NCI-H2227 (cell line): ENCODE data around the gene BIN1.

Experiments
- DNase-seq: peaks from one replicate; lab custom pipeline; 2025; ENCODE audit not compliant: unreplicated experiment; lab: John Stamatoyannopoulos, UW

The BIN1 gene

DNA sequence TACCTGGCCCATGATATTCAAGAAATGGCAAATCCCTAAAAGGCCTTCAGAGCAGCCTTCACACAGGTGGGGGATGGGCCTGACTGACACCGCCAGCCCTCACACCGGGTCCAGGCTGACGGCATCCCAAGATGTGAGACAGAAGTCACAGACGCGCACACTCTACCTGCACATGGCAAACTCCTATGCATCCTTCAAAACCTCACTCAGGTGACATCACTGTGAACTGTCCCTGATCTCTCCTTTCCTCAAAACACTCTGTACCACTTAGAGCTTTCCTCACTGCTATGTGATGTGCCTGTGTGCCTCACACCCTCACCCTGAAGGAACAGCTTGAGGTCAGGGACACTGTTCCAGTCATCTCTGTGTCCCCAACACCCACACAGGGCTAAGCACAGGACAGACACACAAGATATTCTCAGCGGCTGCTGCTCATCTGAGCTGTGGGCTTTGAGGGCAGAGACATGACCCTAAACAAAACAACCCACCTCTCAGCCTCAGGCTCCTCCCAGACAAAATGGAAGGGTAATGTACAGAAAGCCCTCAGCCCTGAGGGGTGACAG is 27.5 kb downstream of the BIN1 start:
- no peak for DNase-seq

DNA sequence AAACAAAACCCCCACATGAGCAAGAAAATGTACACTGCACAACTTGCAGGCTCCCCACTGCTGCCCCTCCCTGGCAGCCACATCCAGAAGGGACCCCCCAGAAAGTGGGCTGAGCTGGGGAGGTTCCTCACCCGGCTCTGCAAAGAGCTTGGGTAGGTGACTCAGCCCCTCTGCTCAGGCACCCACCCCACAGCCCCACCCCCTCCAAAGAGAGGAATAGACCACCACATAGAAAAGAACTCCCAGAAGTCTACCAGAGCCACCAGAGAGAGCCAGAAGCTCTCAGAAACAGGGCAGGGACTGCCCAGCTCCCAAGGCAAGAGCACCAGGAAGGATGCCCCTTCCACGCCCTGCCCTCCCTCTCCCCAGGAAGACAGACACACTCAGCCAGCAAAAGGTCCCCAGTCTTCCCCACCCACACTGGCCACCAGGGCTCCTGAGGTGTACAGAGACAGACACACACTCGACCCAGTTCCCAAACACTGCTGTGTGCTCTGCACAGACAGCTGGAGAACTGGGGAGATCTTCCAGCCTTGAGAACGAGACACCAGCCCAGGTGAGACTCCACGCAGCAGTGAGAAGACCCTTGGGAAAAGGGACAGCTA is 28.2 kb downstream of the BIN1 start:
- no peak for DNase-seq

DNA sequence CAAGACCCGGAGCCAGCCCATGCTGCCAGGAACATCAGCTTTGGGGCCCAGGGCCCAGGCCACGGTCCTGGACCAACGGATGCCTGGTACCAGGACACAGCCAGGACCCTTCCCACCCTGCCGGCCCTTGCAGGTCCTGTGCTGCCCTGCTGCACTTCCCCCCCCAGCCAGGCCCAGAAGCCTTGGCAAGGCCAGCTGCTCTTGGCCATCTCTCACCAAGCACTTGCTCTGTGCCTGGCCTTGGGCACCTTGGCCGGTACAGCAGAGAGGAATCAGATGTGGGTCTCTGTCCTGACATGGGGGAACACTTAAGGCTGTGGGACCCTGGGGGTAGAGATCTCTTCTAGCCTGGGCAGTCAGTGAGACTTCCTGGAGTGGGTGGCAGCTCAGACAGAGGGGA is 28.9 kb downstream of the BIN1 start:
- no peak for DNase-seq

DNA sequence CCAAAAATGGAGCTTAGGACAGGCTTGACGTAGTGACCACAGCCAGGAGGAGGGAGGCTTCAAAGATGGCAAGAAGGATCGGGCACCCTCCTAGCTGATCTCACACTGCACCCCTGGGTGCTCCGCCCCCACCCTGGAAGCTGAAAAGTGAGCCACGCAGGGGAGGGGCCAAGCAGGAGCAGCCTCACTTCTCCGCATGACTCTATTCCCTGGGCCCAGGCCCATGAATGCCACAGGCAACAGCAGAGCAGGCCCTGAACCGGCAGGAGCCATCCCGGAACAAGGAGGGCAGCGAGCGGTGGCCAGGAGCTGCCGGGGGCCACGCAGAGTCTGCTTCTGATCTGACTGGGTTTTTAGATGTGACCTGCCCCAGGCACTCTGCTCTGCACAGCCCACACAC is 30.0 kb downstream of the BIN1 start:
- no peak for DNase-seq

DNA sequence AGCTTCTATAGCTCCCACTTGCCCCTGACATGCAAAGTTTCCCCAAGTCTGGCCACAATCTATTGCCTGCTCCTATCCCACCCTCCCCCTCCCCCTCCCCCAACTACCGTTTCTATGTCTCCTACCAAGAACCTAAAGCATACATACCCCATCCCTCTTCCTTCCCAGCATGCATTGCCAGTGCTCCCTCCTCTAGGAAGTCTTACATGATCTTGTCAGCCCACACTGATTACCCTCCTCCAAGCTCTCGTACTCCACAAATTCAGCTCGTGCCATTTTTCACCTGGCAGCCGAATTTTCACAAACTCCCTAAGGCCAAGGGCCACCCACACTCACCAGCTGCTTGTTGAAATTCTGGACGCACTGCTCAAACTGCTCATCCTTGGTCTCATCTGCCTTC is 30.7 kb downstream of the BIN1 start:
- no peak for DNase-seq

DNA sequence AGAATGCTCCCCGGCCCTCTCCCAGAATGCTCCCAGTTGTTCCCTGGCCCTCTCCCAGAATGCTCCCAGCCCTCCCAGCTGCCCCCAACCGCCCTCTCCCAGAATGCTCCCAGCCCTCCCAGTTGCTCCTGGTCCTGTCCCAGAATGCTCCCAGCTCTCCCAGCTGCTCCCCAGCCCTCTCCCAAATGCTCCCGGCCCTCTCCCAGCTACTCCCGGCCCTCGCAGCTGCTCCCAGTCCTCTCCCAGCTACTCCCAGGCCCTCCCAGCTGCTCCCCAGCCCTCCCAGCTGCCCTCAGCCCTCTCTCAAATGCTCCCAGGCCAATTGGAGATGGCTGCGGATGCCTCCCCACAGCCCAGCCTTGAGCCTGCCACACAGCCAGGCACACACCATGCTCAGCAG is 31.1 kb downstream of the BIN1 start:
- DNase-seq, result no peak

DNA sequence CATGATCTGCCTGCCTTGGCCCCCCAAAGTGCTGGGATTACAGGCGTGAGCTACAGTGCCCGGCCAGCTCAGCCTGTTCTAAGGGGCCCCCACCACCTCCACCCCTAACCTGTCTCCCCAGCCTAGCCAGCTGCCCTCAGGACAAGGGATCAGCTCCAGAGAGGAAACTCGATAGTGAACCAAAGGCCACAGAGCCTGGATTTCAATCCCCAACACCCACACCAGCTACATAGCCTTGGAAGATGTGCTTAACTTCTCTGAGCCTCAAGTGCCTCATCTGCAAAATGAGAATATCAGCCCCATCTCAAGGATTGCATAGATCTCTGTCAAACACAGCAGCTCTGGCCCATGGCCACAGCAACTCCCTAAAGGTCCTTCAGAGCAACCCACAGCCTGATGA is 32.0 kb downstream of the BIN1 start:
- no peak for DNase-seq

DNA sequence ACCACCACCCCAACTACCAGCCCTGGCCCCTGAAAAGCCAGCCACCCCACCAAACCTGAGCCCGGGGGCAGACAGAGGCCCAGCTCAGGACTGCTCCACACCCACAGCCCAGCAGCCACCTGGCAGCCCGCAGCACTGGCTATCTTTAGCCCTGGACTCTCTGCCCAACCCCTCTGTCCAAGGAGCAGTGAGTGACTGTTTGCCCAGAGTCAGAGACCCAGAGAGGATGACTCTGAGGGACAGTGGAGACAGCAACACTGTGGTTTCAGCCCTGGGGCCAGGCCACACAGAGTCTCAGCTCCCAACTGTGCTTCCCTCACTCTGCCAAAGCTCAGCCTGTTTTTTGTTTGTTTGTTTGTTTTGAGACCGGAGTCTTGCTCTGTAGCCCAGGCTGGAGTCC is 32.6 kb downstream of the BIN1 start:
- DNase-seq, result no peak

DNA sequence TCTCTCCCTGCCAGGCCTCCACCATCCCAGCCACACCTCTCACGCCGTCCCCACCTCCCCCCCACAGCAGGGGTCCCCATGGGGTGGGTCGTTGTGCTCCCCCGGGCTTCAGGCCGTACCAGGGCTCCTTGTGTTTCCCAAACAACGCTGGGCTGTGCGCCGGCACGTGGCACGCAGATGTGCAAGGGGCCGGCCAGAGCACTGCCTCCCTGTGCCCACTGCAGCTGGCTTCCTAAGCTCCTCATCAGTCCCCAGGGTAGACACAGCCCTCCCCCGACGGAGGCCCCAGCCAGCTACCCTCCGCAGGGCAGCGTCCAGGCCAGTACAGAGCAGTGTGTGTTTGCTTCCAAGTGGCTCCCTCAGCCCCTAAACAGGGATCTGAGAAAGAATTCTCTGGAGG is 34.0 kb downstream of the BIN1 start:
- DNase-seq, result no peak

DNA sequence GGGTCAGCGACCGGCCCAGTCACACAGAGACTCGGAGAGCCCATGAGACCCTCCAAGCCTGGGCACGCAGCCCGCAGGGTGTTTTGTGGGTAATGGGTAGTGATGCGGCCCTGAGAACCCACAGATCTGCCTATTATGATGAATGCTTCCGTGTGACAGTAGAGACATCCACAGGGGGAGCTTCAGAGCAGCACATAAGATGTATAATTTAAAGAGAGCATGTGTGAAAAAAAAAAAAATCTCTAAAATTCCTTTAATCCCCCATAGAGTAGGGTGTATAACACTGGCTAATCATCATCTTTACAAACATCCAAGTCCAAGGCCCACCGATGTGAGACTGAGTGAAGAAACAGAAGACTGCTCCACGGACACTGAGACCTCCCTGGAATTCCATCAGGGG is 34.6 kb downstream of the BIN1 start:
- no peak for DNase-seq

DNA sequence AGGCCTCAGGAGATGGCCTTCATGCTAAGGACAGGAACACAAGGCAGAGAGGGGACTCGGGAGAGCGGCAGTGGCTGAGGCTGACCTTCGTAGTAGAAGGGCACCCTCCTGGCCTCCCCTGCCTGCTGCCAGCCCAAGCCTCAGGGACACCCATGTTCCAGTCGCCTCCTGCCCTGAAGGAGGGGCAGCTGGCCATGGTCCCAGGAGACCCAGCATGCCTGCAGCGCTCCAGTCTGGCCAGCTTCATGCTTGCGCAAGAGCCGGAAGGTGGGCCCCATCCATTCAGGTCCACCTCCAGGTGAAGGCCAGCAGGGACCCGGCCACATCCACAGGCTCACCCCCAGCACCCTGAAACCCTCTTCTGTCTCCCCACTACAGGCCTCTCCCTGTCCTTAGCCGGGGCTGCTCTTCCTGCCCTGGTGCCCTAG is 35.0 kb downstream of the BIN1 start:
- DNase-seq, result no peak

DNA sequence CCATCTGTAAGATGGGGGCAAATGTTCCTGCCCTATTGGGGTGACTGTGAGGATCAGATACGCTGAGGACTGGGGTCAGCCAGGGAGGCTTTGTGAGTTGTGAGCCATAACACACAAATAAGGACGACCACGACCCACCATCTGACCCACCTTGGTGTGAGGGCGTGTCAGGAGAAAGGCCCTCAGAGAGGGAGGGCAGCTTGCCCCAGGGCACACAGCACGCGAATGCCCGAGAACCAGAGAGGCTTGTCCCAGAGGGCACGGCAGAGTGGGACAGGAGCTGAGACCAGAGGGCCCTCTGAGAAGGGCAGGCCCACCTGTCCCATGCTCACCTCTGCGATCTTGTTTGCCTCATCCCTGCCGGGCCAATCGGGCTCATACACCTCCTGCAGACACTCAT is 36.7 kb downstream of the BIN1 start:
- no peak for DNase-seq

DNA sequence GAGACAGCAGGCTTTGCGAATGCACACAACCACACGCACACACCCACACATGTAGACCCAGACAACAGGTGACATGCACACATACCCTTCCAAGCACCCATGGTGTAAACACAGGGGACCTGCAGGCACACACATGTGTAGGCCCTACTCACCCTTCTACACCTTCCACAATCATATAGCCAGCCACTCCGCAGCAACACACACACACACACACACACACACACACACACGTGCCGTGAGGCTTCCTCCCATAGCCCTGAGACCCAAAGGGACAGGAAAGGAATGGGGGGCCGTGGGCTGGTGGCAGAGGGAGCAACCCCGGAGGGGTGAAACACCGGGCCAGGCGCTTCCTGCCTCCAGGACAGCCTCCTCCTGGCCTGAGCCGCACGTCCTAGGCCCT is 37.4 kb downstream of the BIN1 start:
- DNase-seq, result no peak

DNA sequence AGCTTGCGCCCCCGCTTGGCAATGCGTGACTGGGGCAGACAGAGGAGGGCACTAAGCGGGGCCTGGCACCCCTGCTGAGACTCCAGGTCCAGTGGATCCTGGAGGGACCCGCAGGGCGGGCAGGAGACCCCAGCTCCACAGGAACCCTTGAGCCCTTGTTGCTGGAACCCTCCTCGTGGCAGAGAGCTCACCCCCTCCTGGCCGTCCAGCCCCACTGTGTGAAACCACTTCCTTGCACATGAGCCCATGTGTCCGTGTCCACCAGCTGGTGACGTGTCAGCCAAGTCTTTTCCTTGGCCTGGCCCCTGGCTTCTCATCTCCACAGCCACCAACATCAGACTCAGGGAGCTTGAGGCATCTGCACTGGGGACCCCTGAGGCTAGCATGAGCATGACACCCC is 38.0 kb downstream of the BIN1 start:
- DNase-seq, result no peak

DNA sequence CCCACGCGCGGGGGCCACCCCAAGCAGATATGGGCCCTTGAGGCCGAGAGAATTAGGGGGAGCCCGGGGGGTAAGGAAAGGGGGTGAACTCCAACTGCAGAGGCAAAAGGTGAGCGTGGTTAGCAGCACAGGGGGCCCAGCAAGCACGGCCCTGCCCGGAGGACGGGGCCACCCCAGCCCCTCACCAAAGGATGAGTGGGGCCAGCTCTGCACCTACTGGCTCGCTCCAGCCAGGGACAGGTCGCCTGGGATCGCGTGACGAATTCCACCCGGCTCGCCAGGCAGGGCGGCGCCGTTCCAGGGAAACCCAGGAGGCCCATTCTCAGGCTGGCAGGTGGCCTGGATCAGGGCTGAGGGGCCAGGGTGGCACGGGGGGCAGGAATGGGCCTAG is 38.6 kb downstream of the BIN1 start:
- DNase-seq, result no peak

DNA sequence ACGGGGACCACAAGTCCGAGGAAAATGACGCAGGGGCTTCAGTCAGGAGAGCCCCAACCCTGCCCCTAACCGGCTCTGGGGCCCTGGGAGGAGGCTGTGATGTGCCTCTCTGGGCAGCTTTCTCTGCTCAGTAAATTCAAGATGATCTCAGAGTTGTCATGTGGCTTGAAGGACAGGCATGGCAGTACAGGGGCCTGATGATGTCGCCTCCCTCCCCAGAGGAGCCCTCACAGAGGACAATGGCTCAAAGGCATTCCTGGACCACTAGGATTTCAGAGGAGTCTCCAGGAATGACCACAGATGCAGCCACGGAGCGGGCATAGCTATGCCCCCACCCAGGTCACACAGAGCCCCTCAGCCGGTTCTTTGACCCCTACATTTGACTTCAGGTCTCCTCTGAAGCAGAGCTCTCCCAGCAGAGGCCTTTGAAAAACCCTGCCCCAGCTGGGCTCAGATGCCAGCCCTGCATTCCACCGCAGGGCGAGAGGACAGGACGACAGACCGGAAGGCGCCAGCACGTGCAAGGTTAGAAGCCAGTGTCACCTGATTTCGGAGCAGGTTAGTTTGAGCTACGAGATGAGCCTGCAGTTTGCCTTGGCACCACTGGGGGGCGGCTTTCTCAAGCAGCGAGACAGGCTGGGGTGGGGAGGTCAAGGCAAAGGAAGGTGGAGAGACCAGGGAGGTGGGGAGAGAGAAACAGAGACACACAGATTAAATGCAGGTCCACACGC is 39.2 kb downstream of the BIN1 start:
- DNase-seq, result peak; percentile 26

DNA sequence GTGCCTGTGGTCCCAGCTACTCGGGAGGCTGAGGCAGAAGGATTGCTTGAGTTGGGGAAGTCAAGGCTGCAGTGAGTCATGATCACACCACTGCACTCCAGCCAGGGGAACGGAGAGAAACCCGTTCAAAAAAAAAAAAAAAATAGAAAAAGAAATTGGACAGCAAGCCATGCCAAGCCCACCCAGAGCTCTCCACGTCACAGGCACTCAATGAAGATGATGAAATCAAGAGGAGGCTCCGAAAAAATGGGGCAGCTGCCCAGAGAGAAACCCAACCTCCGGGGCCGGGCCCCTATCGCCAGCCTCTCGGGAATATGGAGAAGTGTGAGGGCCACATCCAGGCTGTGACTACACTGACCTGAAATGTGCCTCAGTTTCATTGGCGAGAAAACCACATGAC is 40.0 kb downstream of the BIN1 start:
- no peak for DNase-seq

DNA sequence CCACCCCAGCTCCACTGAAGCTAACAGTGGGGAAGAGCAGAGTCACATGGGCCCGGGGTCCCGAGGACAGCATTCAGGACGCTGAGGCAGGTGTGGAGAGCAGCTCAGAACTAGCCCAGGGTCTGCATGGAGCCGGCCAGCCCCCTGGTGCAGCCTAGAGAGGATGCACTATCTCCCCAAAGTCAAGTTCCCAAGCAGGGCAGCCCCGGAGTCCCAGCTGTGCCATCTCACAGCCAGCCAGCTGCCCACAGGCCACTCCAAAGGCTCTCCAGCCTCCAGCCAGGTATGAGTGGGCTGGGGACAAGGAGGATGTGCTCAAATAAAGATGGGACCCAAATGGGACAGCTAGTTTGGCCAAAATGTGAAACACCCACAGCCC is 41.0 kb downstream of the BIN1 start:
- no peak for DNase-seq

DNA sequence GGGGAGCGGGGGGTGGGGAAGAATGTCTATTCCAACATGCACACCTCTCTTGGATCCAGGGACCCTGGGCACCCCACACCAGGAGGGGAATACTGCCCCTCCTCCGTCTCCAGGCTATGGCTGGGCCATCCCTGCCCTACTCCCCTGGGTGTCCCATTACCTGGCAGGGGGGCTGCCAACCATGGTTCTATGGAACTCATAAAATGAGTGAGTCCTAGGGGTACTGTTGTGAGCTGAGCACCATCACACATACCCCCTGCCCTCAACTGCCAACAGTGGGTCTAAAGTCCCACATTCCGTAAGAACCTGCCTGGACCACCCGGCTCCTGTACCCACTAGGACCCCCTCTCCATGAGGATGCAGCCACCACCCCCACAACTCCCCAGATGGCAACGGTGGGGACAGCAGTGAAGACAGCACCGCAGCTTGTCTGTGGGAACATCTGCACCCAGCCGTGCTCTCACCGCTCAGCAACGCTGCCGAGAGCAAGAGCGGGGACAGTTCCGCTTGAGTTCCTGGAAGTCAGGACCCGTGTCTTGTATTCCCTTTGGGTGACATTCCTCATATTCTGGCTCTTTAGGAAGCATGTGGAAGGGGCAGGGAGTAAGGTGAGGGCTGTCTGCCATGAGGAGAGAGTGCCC is 41.5 kb downstream of the BIN1 start:
- no peak for DNase-seq

DNA sequence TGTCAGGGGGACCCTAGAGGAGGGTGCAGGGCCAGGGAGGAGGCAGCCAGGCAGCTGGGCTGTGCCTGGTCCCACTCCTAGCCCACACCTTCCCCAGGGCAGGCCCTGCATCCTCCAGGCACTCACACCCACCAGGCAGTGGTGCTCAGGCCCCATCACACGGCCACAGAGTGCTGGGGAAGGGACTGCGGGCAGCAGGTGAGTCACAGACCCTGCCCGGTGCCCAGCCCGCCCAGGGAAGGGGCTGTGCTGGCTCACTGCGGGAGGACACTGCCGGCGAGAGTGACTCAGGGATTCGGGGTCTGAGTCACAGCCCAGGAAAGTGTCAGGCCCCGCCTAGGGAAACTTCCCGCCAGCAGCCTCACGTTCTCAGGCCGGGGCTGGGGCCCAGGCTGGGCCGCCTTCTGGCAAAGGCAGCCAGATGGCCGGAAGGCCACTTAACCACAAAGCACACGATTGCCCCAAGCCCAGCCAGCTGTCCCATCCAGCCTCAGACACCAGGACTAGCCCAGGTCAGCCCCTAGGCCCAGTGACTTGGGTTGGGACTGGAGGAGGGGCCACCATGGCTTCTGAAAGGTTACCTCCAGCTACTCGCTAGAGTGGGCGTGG is 42.2 kb downstream of the BIN1 start:
- peak; percentile 19 for DNase-seq

DNA sequence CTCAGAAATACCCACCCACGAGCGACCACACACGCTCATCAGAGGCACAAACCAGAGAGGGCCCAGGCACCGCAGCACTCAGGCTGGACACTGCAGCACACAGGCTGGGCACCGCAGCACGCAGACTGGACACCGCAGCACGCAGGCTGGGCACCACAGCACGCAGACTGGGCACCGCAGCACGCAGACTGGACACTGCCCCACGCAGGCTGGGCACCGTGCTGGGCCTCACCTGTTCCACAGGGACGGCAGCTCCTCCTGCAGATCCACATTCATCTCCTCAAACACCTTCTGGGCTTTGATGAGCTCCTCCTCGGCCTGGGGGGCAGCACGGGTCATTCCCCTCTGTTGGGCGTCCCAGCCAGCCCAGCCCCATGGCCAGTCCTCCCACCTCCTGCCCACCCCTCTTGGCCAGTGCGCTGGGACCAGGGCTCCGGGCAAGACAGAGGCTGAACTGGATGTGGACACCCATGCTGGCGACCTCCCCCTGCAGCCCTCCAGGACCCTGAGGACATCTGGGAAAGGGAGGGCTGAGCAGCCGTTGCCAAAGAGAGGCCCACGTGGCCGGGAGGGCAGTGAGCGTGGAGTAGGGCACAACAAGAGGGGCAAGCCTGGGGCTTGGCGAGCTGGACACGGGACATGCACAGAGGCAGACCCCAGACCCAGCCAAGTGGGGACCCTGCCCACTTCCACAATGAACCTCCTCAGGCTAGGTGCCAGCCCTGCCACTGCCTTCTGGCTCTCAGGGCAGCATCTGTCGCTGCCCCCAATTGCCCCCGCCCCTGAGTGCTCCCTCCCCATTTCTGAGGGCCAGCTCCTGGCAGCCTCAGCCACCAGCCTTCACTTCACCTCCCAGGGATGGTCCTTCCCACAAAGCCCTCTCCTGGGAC is 43.0 kb downstream of the BIN1 start:
- no peak for DNase-seq
